ENCODE measurements around the gene PRSS22. TPM values are rescaled to one million over a fixed set of nuclear protein-coding genes. Genes with fewer than 3 reads are reported as not detected.

PRSS22 gene
- not detected in 2 replicates for total RNA-seq

GRCh38 chr16:2857451-2858244, at the start of gene PRSS22:
PRSS22 (minus strand) TSS chr16:2858170; CDS start chr16:2858104, 66 bp downstream.

GRCh38 chr16:2882650-2883457, 24.9 kb upstream of the PRSS22 start, which contains the start of gene FLYWCH2:
FLYWCH2 (plus strand) TSS chr16:2883215; CDS start chr16:2896450, 13,235 bp downstream.

GRCh38 chr16:2829501-2830354, 28.2 kb downstream of the PRSS22 start, which contains the start of gene ZG16B:
ZG16B (plus strand) TSS chr16:2830303; CDS start chr16:2830442, 139 bp downstream.

GRCh38 chr16:2816751-2817339, 41.1 kb downstream of the PRSS22 start, which contains the start of gene PRSS21:
PRSS21 (plus strand) TSS chr16:2817237; CDS start chr16:2817269, 32 bp downstream.

Other genes starting within 250 kb of the PRSS22 start
- gene KCTD5, start 175.6 kb downstream of the PRSS22 start, total RNA-seq: 17.6 and 25.6 TPM in 2 replicates
- 0.58 and 1.3 TPM in 2 replicates for gene PRSS27, start 137.9 kb downstream of the PRSS22 start, total RNA-seq
- 71.9 and 83.0 TPM in 2 replicates for gene SRRM2, start 105.5 kb downstream of the PRSS22 start, total RNA-seq
- gene ELOB, start 80.9 kb downstream of the PRSS22 start, total RNA-seq: 303 and 308 TPM in 2 replicates
- gene PRSS33, start 70.6 kb downstream of the PRSS22 start, total RNA-seq: not detected in 2 replicates
- not detected in 2 replicates for gene PRSS41, start 59.7 kb downstream of the PRSS22 start, total RNA-seq
- gene PRSS21, start 40.9 kb downstream of the PRSS22 start, total RNA-seq: 0.44 and 2.0 TPM in 2 replicates
- gene ZG16B, start 27.9 kb downstream of the PRSS22 start, total RNA-seq: not detected in 2 replicates
- 73.9 and 77.1 TPM in 2 replicates for gene FLYWCH2, start 25.0 kb upstream of the PRSS22 start, total RNA-seq
- gene FLYWCH1, start 53.8 kb upstream of the PRSS22 start, total RNA-seq: 46.4 and 77.6 TPM in 2 replicates
- 0.17 TPM in 1 of 2 replicates, not detected in the other for gene KREMEN2, start 106.1 kb upstream of the PRSS22 start, total RNA-seq
- gene PAQR4, start 111.2 kb upstream of the PRSS22 start, total RNA-seq: 2.5 and 6.5 TPM in 2 replicates
- gene PKMYT1, start 122.3 kb upstream of the PRSS22 start, total RNA-seq: 0.83 and 9.9 TPM in 2 replicates
- gene CLDN9, start 154.8 kb upstream of the PRSS22 start, total RNA-seq: under 0.01 TPM in 1 of 2 replicates, not detected in the other
- gene CLDN6, start 160.0 kb upstream of the PRSS22 start, total RNA-seq: 0.15 TPM in 1 of 2 replicates, not detected in the other
- 91.0 and 208 TPM in 2 replicates for gene TNFRSF12A, start 162.2 kb upstream of the PRSS22 start, total RNA-seq
- 12.5 and 73.4 TPM in 2 replicates for gene HCFC1R1, start 165.8 kb upstream of the PRSS22 start, total RNA-seq
- gene THOC6, start 165.9 kb upstream of the PRSS22 start, total RNA-seq: 20.0 and 26.9 TPM in 2 replicates
- gene BICDL2, start 178.8 kb upstream of the PRSS22 start, total RNA-seq: 0.17 TPM in 1 of 2 replicates, not detected in the other
- gene MMP25, start 188.4 kb upstream of the PRSS22 start, total RNA-seq: 0.15 TPM in 1 of 2 replicates, not detected in the other
- 2.6 and 14.2 TPM in 2 replicates for gene IL32, start 207.5 kb upstream of the PRSS22 start, total RNA-seq
- gene ZSCAN10, start 241.1 kb upstream of the PRSS22 start, total RNA-seq: 0.17 TPM in 1 of 2 replicates, not detected in the other

All from smooth muscle cell of trachea (primary cell).